Activated CD4-positive, CD25-positive, alpha-beta regulatory T cell treated with anti-CD3 and anti-CD28 coated beads, Interleukin-2, amount 50 U/mL, for 72 hours (primary cell): Measurements from ENCODE around the gene ARID4B.
"Not testable (repeated sequence)": the region's sequence is repeated elsewhere in the genome, so short reads cannot be mapped to it uniquely, and the experiment has no call there.

Experiments
- DNase-seq: peaks from one replicate; pipeline ENCODE4 v3.0.0; 2021

Gene ARID4B

DNA sequence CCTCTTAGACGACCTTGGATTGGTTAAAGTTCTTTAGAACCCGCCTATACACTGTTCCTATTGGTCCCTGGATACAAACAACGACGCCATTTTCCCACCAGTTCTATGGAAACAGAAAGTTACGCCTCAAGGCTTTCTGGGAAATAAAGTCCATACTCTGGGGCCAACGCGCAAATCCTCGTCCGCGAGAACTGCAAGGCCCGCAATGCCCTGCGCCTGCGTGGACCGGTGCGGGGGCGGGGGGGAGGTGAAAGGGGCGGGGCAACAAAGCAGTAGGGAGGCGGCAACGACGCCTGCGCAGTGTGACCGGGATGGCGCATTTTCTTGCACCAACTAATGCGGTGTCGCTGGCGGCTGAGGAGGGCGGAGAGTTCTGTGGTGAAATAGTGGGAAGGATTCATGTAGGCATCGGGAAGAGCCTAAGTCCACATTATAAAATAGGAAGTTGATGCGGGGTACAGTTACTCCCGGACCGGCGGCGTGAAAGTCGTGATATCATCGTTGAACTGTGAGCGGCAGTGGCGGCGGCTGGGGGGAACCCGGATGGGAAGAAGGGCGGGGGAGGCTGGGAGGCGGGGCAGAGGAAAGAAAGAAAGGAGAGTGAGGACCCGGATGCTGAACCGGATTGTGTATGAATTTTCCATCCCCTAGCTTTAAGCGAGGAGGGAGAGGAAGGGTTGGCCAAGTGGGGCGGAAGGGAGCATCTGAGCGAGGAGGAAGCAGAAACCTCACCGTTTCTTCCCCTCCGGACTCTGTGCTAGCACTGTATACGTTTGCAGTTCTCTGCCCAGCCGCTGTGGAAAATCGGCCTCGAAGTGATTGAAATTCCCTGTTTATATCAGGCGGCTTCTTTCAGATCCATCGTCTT is 526 bp upstream of the ARID4B start, which contains the start of gene GGPS1:
Gene GGPS1 (plus strand): TSS at position 300 of the 868 bp plus-strand sequence. CDS start 6,695 bp downstream, outside the sequence.
- DNase-seq, result peak; percentile 96

DNA sequence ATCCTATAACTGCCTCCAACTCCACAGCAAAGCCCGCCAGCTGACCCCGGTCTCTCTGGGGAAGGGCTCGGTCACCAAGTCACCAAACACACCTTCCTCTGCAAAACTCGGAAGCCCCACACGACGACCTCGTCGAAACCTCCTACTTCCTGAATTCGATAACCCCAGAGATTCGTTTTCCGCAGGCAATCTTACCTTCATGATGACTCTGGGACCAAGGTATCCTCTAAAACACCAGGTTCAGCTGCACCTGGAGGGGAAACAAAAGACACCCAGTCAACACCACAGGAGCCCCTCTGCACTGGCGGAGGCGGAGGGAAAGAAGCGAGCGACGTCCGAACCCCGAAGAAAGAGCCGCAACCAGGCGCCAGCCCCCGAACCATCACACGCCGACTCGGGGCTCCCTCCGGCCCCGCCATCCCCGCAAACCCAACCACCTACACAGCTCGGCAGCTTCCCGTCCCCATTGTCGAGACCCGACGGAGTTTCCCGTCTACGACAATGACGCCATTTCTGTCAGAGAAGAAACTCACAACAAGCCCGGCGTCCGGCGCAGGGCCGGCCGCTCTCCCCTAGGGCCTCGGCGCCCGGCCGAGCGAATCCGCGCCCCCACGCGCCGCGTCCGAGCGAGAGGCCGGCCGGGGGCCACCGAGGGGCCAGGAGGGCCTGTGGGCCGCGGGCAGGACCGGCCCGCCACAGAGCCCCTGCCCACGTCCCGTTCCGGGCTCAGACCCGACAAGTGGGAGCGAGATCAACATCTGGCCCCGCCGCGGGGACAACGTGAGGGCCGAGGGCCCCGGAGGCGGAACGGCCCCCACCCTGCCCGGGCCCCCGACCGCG is 1.0 kb downstream of the ARID4B start:
- peak; percentile 71 for DNase-seq

DNA sequence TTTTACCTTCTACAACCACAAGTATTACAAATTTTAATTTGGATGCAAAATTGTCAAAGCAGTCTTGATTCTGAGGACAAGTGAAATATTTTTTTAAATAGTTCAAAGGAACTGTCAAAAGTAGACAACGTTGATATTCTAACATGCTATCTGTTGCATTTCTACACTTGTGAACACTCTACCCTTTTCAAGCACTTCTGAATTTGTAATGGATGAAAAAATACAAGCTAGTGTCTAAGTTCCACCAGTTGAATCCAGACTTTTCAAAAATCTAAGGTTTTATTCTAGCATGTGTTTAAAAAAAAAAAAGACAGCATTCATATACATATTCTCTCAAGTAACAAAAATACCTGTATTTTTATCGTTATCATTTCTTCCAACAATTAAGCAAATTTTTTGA is 2.1 kb downstream of the ARID4B start:
- DNase-seq, result no peak

DNA sequence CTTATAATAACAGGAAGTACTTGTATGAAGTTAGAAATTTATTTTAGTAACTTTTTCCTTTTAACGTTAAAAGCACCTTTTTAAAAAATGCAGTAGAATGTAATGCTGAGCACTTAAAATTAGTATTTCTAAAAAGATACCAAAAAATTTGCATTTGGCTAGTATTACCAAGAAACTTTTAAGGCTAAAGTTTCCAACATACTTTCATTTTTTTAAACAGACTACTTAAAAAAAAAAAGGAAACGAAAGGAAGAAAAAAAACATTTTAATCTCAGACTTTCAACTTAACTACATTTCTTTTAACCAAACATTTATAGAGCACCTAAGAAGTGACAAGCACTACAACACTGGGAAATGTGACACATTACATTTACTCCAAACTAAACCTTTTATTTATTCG is 2.8 kb downstream of the ARID4B start:
- DNase-seq, result no peak

DNA sequence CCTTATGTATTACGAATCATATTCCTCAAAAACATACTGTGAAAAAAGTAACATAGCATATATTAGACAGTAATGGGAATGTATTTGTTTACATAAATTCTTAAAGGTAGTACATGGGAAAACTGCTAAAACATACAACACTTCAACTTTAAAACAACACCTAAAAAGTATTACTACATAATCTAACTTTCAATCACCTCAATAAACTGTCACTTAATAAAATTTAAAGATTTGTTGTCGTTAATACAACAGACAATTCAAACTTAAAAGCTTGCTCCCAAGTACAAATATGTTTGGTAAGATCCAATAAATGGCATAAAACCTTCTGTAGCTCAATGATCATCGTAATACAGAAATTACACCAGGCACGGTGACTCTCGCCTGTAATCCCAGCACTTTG is 3.7 kb downstream of the ARID4B start:
- no peak for DNase-seq

DNA sequence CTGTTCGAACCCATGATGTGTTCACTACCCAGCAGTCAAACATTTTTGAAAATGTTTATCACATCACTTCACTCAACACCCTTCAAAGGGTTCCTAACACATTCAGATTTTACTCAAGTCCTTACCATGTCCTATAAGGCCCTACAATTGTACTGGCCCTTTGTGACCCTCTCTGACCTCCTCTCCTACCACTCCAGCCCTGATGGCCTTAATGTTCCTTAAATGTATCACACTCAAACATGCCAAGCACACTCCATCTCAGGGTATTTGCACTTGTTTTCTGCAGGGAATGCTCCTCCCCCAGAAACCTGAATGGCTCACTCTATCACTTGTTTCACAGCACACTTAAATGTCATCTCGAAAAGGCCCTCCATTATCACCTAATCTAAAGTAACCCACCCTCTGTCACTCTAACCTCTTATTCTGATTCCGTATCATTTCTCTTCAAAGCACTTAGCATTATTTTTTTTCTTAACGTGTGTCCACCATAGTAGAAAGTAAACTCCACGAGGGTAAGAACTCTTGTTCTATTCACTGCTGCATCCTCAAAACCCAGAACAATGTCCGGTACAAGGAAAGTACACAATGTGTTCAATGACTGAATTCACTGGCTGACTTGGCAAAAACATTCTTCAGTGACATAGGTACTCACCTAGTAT is 7.3 kb downstream of the ARID4B start:
- no peak for DNase-seq

DNA sequence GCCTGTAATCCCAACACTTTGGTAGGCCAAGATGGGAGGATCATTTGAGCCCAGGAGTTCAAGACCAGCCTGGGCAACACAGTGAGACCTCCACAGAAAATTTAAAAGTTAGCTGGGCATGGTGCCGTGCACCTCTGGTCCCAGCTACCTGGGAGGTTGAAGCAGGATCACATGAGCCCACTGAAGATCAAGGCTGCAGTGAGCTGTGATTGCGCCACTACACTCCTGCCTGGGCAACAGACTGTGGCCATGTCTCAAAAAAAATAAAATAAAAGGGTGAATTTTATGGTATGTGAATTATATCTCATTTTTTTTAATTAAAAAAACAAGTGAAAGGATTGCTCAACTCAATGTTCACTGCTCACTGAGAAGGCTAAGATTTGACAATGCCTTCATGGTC is 8.7 kb downstream of the ARID4B start:
- no peak for DNase-seq

DNA sequence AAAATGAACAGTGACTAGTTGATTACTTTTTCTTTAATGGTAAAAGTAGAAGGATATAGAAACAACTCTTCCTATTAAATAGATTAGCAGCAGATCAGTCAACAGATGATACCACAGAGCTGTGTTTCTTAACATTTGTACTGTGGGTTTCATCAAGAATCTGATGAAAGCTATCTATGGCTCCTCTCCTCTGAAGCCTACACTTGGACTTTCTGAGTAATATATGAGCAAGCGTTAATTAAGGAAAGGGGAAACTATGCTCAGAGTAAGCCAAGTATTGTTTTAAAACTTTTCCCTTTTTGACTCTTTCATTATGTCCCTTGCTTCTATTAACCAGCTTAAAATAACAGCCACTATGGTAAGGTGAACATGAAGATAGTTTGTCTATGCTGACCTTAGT is 10.8 kb downstream of the ARID4B start:
- DNase-seq, result no peak

DNA sequence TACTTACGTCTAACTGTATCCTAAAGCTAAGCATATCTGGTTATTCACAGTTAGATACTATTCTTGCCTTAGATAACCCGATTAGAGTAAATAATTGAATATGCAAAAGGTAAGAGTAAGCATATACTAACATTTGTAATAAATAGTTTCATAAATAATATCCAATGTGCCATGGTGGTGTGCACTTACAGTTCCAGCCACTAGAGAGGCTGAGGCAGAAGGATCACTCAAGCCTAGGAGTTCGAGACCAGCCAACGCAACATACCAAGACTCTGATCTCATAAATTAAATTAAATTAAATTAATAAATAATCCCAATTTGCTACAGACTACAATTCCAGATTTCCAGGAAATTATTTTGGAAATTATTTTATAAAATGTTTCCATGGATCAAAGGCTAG is 12.2 kb downstream of the ARID4B start:
- no peak for DNase-seq

DNA sequence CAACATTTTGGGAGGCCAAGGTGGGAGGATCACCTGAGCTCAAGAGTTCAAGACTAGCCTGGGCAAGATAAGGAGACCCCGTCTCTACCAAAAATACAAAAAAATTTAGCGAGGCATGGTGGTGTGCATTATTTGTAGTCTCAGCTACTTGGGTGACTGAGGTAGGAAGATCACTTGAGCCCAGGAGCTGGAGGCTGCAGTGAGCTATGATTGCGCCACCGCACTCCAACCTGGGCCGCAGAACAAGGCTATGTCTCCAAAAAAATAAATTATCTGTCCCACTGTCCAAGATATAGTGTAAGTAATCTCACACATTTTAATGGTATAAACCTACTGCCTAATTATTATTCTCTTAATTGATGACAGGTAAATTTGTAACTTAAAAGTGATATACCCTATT is 12.8 kb downstream of the ARID4B start:
- DNase-seq, result no peak

DNA sequence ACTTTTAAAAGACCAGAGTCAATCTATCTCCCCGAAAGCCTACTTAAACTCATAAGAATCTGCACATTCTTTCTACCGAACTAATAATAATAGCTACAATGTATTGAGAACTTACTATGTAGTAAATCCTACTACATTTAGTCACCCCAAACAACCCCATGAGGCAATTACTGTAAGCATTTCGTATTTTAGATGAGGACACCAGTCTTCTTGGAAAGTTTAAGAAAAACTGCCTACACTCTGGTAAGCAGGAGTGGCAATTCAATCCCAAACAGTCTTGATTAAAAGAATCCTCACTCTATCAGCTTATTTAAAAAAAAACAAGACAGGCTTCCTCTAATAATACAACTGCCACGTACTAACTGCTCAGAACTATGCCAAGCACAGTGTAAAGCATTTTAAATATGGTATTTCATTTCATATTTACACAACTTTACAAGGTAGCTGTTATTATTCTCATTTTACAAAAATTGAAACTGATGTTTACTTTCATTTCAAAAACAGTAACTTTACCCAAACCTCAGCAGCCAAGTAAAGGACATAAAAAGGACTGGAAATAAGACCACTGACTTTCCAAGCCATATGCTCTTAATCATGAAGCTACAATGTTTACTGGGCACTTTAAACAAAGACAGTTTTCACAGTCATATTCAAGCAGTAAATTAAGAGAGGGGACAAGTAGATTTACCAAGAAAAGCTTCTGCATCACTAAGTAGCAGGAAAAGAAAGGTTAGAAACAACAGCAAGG is 13.9 kb downstream of the ARID4B start:
- DNase-seq, result no peak

DNA sequence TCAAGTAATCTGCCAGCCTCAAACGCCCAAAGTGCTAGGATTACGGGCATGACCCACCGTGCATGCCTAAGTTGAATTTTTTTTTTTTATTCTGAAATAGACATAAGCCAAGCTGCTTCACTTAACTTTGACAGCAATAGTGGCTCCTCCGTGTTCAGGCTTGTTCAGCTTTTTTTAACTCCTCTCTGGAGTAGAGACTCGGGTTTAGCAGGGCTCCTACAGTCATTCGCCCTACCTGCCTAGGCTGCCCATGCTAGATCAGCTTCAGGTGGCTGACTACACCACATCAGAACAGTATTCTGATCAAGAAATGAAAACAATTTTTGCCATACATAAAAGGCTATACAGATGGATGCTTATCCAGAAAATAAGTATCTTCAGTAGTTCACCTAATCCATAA is 14.7 kb downstream of the ARID4B start:
- DNase-seq, result no peak

DNA sequence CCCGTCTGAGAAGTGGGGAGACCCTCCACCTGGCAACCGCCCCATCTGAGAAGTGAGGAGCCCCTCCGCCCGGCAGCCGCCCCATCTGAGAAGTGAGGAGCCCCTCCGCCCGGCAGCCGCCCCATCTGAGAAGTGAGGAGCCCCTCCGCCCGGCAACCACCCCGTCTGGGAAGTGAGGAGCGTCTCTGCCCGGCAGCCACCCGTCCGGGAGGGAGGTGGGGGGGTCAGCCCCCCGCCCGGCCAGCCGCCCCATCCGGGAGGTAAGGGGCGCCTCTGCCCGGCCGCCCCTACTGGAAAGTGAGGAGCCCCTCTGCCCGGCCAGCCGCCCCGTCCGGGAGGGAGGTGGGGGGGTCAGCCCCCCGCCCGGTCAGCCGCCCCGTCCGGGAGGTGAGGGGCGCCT is 18.8 kb downstream of the ARID4B start:
- DNase-seq, result not testable (repeated sequence)

DNA sequence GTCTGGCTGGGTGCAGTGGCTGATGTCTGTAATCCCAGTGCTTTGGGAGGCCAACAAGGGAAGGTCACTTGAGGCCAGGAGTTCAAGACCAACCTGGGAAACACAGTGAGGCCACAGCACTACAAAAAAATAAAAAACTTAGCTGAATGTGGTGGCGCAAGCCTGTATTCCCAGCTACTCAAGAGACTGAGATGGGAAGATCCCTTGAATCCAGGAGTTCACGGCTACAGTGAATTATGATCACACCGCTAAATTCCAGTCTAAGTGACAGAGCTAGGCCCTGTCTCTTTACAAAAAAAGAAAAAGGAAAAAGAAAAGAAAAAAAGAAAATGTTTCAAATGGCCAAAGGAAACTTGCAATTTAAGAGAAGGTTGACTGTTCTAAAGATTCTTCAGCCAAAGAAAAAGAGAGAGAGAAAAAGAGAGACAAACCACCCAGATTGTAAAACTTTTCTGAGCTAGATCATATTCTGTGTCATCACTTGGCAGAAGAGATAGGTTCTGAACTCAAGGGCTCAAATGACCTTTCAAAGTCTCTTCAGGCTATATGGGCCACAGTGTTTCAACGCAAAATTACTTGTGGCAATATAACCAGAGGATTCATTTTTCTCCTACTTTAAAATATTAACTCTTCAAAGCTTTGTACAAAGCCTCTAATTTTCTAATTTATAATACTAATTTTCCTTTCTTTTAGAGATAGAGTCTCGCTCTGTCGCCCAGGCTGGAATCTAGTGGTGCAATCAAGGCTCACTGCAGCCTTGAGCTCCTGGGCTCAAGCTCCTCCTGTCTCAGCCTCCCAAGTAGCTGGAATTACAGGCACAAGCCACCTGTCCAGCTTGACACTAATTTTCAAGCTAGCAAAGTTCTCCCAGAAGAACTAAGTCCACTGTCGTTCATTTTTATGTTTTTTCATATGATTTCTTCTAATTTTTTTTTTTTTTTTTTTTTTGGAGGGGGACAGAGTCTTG is 20.5 kb downstream of the ARID4B start:
- DNase-seq, result no peak

DNA sequence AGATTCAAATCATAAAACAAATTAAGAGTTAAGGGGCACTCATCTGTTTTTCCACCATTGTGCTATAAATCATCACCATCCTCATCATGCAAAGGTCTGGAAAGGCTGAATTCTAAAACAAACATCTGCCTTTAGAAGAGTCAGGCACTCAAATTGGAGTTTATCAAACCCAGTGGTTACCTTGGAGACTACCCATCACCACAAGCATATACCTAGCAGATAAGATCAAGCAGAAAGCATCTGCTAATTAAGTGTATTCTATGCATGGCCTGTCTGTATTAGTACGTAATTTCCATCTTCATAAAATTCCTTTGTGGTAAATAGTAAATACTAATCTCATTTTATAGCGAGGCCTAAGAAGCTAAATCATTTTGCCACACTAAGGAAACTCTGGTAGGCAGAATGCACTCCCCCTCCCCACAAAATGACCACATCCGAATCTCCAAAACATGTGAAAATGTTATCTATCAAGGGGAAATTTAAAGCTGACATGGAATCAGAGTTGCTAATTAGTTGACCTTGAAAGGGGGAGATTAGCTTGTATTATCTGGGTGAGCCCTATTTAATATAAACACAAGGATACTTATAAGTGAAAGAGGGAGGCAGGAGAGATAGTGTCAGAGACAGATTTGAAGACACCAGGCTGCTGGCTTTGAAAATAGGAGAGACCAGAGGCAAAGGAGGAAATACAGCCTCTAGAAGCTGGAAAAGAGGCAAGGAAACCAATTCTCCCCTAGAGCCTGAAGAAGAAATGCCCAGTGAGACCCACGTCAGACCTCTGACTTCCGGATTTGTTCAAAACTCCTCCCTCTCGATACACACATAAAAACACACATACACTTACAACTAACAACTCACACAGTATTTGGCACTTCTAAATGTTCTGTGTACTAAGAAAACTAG is 23.2 kb downstream of the ARID4B start:
- no peak for DNase-seq

DNA sequence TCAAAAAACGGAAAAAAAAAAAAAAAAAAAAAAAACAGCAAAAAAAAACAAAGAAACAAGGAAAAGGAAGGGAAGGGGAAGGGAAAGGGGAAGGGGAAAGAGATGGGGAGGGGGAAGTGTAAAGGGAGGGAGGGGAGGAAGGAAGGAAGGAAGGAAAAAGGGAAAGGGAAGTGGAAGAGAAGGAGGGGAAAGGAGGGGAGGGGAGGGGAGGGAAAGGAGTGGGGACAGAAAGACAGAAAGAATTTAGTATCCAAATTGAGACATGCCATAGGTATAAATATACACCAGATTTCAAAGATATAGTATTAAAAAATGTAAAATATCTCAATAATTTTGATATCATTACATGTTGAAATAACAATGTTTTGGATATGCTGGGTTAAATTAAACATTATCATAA is 25.8 kb downstream of the ARID4B start:
- DNase-seq, result no peak

DNA sequence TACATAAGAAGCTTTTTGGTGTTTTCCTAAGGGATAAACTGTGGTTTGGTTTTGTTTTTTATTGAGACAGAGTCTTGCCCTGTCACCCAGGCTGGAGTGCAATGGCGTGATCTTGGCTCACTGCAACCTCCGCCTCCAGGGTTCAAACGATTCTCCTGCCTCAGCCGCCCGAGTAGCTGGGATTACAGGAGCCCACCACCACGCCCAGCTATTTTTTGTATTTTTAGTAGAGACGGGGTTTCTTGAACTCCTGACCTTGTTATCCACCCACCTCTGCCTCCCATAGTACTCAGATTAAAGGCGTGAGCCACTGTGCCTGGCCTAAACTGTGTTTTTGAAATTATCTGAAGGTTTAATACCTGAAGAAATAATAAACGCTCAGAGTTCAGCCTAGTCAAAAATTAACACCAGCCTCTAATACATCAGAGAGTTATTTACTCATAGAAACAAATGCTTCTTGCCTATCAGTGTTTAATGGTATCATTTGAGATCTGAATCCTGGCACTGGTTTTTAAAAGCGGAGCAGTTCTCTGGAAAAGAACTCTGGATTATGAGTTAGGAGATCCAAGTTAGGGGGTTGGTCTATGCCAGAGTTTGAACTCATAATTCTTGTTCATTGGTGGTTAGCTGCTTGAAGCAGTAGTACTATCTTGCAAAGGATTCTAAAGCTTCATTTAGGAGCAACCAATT is 28.7 kb downstream of the ARID4B start:
- no peak for DNase-seq

DNA sequence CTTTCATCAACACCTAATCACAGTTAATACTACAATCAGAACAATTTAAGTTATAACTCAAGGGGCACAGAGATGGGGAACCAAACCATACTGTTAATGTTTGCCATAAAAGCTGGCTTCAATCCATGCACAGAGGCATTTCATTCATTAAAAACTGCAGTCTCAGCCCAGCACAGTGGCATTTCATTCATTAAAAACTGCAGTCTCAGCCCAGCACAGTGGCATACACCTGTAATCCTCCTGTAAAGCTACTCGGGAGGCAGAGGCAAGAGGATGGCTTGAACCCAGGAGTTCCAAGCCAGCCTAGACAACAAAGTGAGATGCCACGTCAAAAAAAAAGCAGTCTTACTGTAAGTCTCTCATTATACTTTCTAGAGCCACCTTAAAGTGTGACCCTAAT is 29.2 kb downstream of the ARID4B start:
- no peak for DNase-seq

DNA sequence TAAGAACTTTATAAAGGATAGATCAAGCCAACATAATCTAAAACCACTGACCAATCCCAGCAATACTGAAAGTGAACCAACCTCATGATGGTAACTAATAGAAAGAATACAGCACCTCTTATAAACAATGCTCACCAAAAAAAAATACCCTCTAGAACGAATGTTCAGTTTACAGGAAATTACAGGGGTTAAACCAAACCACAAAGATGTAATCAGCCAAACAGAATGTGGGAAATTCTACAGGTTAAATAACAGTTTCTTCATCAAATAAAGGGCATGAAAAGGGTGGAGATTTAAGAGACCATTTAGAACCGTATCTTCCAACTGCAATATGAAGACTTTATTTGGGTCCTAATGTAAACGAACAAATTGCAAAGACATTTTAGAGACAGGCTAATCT is 30.4 kb downstream of the ARID4B start:
- no peak for DNase-seq

DNA sequence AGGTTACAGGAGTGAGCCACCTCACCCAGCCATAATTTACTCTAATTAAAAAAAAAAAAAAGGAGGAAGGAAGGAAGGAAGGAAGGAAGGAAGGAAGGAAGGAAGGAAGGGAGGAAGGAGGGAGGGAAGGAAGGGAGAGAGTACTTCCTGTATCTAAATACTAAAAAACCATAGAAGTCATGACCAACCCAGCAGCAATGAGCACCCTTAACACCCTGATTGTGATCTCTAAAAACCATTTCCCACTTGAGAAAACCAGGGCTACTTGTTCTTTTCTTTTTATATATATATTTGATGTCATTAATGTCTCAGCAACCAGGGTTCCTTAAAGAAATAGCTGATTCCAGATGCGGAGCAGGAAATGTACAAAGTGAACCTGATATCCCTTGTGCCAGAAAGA is 31.2 kb downstream of the ARID4B start:
- no peak for DNase-seq
